Hematopoietic multipotent progenitor cell treated with erythropoietin and hydrocortisone succinate and interleukin-3 and kit ligand, for 8 days (in vitro differentiated cells): ENCODE results near the gene HGF.

Experiments
- DNase-seq: peaks from one replicate; pipeline ENCODE4 v3.0.0-alpha.2; 2015

HGF gene

GRCh38 chr7:81715984-81716588 lies 53.8 kb downstream of the HGF start:
- no peak for DNase-seq

- no peak for DNase-seq
Measured at GRCh38 chr7:81714306-81714705, 55.5 kb downstream of the HGF start.

- DNase-seq, result no peak
Measured at GRCh38 chr7:81710751-81711150, 59.1 kb downstream of the HGF start.

- DNase-seq, result no peak
Measured at GRCh38 chr7:81709836-81710235, 60.0 kb downstream of the HGF start.

- no peak for DNase-seq
Measured at GRCh38 chr7:81707966-81708365, 61.9 kb downstream of the HGF start.

- DNase-seq, result no peak
Measured at GRCh38 chr7:81707196-81707595, 62.7 kb downstream of the HGF start.

- DNase-seq, result no peak
Measured at GRCh38 chr7:81705206-81705605, 64.6 kb downstream of the HGF start.

GRCh38 chr7:81704595-81704994 lies 65.3 kb downstream of the HGF start:
- DNase-seq, result no peak

- DNase-seq, result no peak
Measured at GRCh38 chr7:81698965-81699364, 70.9 kb downstream of the HGF start.

- no peak for DNase-seq
Measured at GRCh38 chr7:81694711-81695110, 75.1 kb downstream of the HGF start.

GRCh38 chr7:81693894-81694293 lies 76.0 kb downstream of the HGF start:
- no peak for DNase-seq

GRCh38 chr7:81693080-81693479 lies 76.8 kb downstream of the HGF start:
- DNase-seq, result no peak

GRCh38 chr7:81692146-81692905 lies 77.5 kb downstream of the HGF start:
- no peak for DNase-seq

GRCh38 chr7:81691199-81691821 lies 78.5 kb downstream of the HGF start:
- no peak for DNase-seq

- DNase-seq, result no peak
Measured at GRCh38 chr7:81690688-81691087, 79.2 kb downstream of the HGF start.

GRCh38 chr7:81690251-81690650 lies 79.6 kb downstream of the HGF start:
- no peak for DNase-seq

GRCh38 chr7:81688622-81689411 lies 81.0 kb downstream of the HGF start:
- no peak for DNase-seq

GRCh38 chr7:81687062-81687461 lies 82.8 kb downstream of the HGF start:
- no peak for DNase-seq

- no peak for DNase-seq
Measured at GRCh38 chr7:81685270-81685868, 84.5 kb downstream of the HGF start.

GRCh38 chr7:81684514-81685269 lies 85.2 kb downstream of the HGF start:
- DNase-seq, result peak; percentile 5

- DNase-seq, result no peak
Measured at GRCh38 chr7:81684033-81684432, 85.8 kb downstream of the HGF start.

GRCh38 chr7:81682873-81683272 lies 87.0 kb downstream of the HGF start:
- no peak for DNase-seq
